ENCODE data around the gene PARVB. TPM values are rescaled to one million over a fixed set of nuclear protein-coding genes. Genes with fewer than 3 reads are reported as not detected.

The PARVB gene
- total RNA-seq, 4 donors from 2014 or later, result 59.5 to 82.0 (median 61.2) TPM

GRCh38 chr22:44120314-44120704 is 96.2 kb downstream of the PARVB start:
- ATAC-seq (ENCODE audit: low FRiP score), result no peak
- TF ChIP-seq CTCF (IDR thresholded peaks at IDR 0.05), result no peak
- no peak for DNase-seq (ENCODE audit: low spot score)

GRCh38 chr22:44125421-44125820 is 101.3 kb downstream of the PARVB start:
- DNase-seq (ENCODE audit: low spot score), result no peak
- no peak for TF ChIP-seq CTCF (IDR thresholded peaks at IDR 0.05)
- no peak for ATAC-seq (ENCODE audit: low FRiP score)

- DNase-seq (ENCODE audit: low spot score) (no peak), ATAC-seq (ENCODE audit: low FRiP score) (no peak)
- no peak for TF ChIP-seq CTCF (IDR thresholded peaks at IDR 0.05)
Observed at GRCh38 chr22:44126807-44127206, 102.7 kb downstream of the PARVB start.

GRCh38 chr22:44127356-44127755 is 103.3 kb downstream of the PARVB start:
- no peak for ATAC-seq (ENCODE audit: low FRiP score)
- DNase-seq (ENCODE audit: low spot score), result no peak
- TF ChIP-seq CTCF (IDR thresholded peaks at IDR 0.05), result no peak

GRCh38 chr22:44128958-44129618 is 105.0 kb downstream of the PARVB start:
- ATAC-seq (ENCODE audit: low FRiP score) (no peak), DNase-seq (ENCODE audit: low spot score) (no peak)
- no peak for TF ChIP-seq CTCF (IDR thresholded peaks at IDR 0.05)

- ATAC-seq (ENCODE audit: low FRiP score) (no peak), DNase-seq (ENCODE audit: low spot score) (no peak)
- TF ChIP-seq CTCF (IDR thresholded peaks at IDR 0.05), result no peak
Observed at GRCh38 chr22:44129619-44129976, 105.5 kb downstream of the PARVB start.

GRCh38 chr22:44130076-44130711 is 106.1 kb downstream of the PARVB start:
- TF ChIP-seq CTCF (IDR thresholded peaks at IDR 0.05), result no peak
- DNase-seq (ENCODE audit: low spot score) (no peak), ATAC-seq (ENCODE audit: low FRiP score) (no peak)

All from omental fat pad (tissue), 4 donors.